GM18519 (cell line): ENCODE measurements around the gene ZNF837.
"Not testable (repeated sequence)": the region's sequence is repeated elsewhere in the genome, so short reads cannot be mapped to it uniquely, and the experiment has no call there.

ENCODE experiments used
- ATAC-seq: cut with Tn5 transposase; IDR thresholded peaks from one replicate; pipeline ENCODE4 v1.9.1; 2021; ENCODE audit warnings: mild to moderate bottlenecking, moderate library complexity; ENCODE audit not compliant: unreplicated experiment, low FRiP score

ZNF837 gene

GRCh38 chr19:58351990-58352755, 28.7 kb downstream of the ZNF837 start:
- ATAC-seq, result no peak

- no peak for ATAC-seq
Observed at GRCh38 chr19:58351558-58351878, 29.3 kb downstream of the ZNF837 start.

GRCh38 chr19:58350871-58351557, 29.8 kb downstream of the ZNF837 start:
- no peak for ATAC-seq

GRCh38 chr19:58350001-58350861, 30.6 kb downstream of the ZNF837 start:
- ATAC-seq, result no peak

GRCh38 chr19:58349590-58349989, 31.2 kb downstream of the ZNF837 start:
- ATAC-seq, result no peak

- ATAC-seq, result not testable (repeated sequence)
Observed at GRCh38 chr19:58348080-58348479, 32.8 kb downstream of the ZNF837 start.

- peak; percentile 74 for ATAC-seq
Observed at GRCh38 chr19:58346961-58347929, 33.6 kb downstream of the ZNF837 start.

GRCh38 chr19:58345558-58345957, 35.3 kb downstream of the ZNF837 start:
- ATAC-seq, result no peak

GRCh38 chr19:58338825-58339558, 41.8 kb downstream of the ZNF837 start:
- ATAC-seq, result no peak

- ATAC-seq, result no peak
Observed at GRCh38 chr19:58338336-58338735, 42.5 kb downstream of the ZNF837 start.

GRCh38 chr19:58336820-58337219, 44.0 kb downstream of the ZNF837 start:
- ATAC-seq, result no peak

GRCh38 chr19:58336216-58336615, 44.6 kb downstream of the ZNF837 start:
- ATAC-seq, result no peak

- ATAC-seq, result no peak
Observed at GRCh38 chr19:58335630-58336029, 45.2 kb downstream of the ZNF837 start.

- no peak for ATAC-seq
Observed at GRCh38 chr19:58334691-58335249, 46.1 kb downstream of the ZNF837 start.

GRCh38 chr19:58332697-58333096, 48.1 kb downstream of the ZNF837 start:
- ATAC-seq, result no peak

- no peak for ATAC-seq
Observed at GRCh38 chr19:58330458-58330857, 50.4 kb downstream of the ZNF837 start.

GRCh38 chr19:58328999-58329398, 51.8 kb downstream of the ZNF837 start:
- no peak for ATAC-seq

GRCh38 chr19:58326914-58327726, 53.7 kb downstream of the ZNF837 start, which contains the start of gene ZSCAN22:
Gene ZSCAN22, plus strand, starts transcription at chr19:58326994. Its CDS starts 7,809 bp downstream, at chr19:58334803.
- peak; percentile 70 for ATAC-seq
